HG03442 (cell line): Measurements from ENCODE around the gene CDKN2B-AS1.
A peak's percentile ranks its signal among the peaks of the same experiment; 100 is the strongest.

Experiments
- ATAC-seq: cut with Tn5 transposase; IDR thresholded peaks from one replicate; pipeline ENCODE4 v1.9.1; 2021; ENCODE audit warnings: mild to moderate bottlenecking, moderate library complexity; ENCODE audit not compliant: unreplicated experiment

The CDKN2B-AS1 gene

GRCh38 chr9:22114956-22115355 lies 120.4 kb downstream of the CDKN2B-AS1 start:
- ATAC-seq: no peak

DNA sequence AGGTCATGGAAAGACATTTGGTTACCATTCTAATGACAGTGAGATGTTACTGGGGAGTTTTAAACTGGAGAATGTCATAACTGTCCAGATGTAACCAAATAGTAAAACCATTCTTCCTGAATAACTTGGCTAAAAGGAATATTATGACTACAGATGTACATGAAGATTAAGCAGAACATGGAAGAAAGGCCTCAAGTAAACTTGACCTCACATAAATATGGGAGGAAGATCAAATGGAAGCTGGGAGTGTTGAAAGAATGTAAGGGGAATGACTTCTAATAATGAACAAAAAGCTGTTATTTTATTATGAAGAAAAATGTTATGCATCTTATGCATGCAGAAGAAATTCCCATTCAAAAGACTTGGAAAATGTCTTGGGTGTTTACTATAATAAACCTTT lies 122.2 kb downstream of the CDKN2B-AS1 start:
- no peak for ATAC-seq

GRCh38 chr9:22117511-22118384 lies 123.2 kb downstream of the CDKN2B-AS1 start:
- no peak for ATAC-seq

- no peak for ATAC-seq
These were observed 124.4 kb downstream of the CDKN2B-AS1 start for GRCh38 chr9:22118810-22119521.

DNA sequence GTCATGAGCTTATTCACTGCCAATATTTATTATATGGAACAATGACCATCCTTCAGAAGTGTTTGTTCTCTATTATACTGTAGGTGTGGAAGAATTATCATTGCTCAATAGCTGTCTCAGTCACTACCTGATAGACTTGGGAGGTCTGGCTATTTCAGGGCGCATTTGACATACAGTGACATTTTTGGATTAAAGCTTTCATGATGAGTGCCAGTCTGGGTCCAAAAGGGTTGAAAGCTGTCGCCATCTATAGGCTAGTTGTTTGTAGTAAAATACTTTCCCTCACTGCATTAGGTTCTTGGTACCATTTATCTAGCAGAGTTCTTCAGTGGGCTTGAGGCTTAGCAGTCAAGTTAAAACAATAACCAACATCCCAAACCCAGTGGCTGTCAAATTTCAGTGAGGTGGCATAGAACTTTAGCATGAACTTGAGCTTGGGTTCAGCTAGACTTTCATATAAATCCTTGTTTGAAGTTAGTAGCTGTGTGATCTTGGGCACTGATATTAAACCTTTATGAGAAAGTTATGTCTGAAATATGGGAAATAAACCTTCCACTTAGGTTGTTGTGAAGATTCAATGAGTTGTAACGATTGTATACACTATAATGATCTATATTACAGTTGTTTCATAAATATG lies 125.0 kb downstream of the CDKN2B-AS1 start:
- ATAC-seq: peak; percentile 74

- no peak for ATAC-seq
These were observed 125.6 kb downstream of the CDKN2B-AS1 start for GRCh38 chr9:22120159-22120549.

DNA sequence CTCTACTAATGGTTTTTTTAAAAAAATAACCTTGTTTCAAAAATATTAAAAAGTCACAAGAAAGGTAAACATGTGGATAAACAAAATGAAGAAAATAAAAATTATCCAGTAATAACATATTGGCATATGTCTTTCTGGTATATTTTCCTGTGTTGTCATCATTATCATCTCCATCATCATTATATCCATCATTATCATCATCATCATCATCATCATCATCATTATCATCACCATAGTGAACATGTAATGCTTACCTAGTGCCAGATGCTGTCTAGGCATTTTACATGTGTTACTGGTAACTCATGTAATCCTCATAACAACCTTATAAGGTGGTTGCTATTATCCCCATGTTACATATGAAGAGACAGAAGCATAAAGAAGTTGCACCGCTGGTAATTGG lies 126.0 kb downstream of the CDKN2B-AS1 start:
- ATAC-seq: no peak

GRCh38 chr9:22124263-22125011 lies 129.8 kb downstream of the CDKN2B-AS1 start:
- ATAC-seq: no peak

DNA sequence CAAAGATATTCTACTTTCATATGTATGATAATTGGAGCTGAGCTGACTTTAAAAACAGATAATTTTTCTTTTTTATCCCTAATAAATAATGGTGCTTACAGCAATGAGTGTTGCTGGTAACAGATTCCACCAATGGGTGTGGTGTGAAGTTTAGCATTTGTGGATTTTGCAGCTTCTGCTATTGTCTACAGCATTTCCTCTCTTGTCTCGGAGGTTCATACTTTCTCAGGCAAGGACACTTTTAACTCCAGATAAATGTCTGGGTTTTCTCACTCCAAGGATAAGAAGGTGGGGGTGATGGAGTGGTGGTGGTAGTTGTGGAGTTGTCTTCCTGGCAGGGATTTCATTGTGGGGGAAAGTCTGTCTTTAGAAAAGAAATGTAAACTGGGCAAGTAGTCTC lies 134.5 kb downstream of the CDKN2B-AS1 start:
- ATAC-seq: no peak

DNA sequence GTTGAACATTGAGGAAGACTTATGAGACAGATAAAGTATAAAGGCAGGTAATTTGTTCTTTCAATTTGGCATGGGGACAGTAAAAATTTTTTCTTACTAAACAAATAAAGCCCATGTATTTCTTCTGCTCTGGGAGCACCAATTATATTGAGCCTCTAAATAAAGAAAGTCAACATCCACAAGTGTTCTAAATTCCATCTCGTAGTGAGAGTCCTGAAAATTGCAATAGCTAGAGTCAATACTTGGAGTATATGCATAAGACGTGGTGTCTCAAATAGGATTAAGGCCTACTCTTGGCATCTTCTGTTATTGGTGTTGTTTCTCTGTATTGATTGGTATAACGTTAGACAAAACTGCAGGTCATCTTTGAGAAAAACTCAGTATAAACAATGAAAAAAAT lies 135.0 kb downstream of the CDKN2B-AS1 start:
- no peak for ATAC-seq

- ATAC-seq: no peak
These were observed 137.2 kb downstream of the CDKN2B-AS1 start for GRCh38 chr9:22131817-22132216.

DNA sequence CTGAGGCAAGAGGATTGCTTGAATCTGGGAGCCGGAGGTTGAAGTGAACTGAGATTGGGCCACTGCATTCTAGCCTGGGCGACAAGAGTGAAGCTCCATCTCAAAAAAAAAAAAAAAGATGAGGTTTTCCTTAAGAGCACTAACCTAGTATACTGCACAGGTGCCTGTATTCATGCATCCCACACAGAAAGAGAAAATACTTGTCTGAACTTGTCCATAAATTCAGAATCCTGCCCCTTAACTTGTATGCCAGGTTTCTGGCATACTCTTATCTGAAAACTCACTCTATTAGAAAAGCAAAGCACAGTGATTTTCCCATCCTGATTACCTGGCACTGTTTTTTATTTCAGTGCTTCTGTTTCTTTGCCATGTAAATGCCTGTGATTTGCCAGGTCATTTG lies 139.8 kb downstream of the CDKN2B-AS1 start:
- ATAC-seq: no peak

DNA sequence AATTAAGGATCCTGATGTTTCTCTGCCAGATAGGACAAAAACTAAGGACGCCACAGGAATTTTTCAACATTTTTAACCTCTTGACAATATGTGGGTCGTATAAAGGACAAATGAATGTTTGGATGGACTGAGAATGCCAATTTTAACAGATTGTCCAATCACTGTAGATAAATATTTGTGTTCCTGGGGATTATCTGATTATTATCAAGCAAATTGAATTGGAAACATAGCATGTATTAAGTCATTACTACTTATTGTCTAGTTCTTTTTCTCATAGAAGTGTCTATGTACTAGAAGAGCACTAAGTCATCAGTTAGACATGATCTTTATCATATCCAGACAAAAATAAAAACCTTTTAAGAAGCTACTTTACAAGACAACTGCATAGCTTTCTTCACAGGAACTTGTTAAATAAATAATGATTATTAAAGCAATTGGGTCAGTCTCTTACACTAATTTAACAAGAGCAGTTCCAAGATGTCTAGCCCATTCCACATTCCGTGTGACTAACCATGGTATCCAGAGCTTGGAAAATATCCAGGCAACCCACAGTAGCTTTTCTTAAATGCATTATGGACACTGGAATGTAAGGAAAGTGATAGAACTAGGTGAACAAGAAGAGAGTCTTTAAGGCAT lies 142.0 kb downstream of the CDKN2B-AS1 start:
- no peak for ATAC-seq

GRCh38 chr9:22138956-22139660 lies 144.5 kb downstream of the CDKN2B-AS1 start:
- no peak for ATAC-seq

GRCh38 chr9:22141908-22142307 lies 147.3 kb downstream of the CDKN2B-AS1 start:
- no peak for ATAC-seq

DNA sequence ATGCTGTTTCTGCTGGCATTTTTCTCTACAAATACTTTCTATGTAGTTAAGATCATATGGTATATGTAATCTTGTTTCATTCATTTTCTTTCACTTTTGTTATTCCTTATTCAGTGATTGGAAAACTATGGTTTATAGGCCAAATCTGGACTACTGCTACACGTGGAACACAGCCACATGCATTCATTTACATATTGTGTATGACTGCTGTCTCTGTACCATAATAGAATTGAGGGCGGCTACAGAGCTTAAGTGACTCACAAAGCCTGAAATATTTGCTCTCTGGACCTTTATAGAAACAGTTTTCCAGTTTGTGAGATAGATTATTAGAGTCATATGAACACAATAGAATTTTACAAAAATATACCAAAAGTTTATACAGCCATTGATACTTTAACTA lies 148.1 kb downstream of the CDKN2B-AS1 start:
- ATAC-seq: no peak

DNA sequence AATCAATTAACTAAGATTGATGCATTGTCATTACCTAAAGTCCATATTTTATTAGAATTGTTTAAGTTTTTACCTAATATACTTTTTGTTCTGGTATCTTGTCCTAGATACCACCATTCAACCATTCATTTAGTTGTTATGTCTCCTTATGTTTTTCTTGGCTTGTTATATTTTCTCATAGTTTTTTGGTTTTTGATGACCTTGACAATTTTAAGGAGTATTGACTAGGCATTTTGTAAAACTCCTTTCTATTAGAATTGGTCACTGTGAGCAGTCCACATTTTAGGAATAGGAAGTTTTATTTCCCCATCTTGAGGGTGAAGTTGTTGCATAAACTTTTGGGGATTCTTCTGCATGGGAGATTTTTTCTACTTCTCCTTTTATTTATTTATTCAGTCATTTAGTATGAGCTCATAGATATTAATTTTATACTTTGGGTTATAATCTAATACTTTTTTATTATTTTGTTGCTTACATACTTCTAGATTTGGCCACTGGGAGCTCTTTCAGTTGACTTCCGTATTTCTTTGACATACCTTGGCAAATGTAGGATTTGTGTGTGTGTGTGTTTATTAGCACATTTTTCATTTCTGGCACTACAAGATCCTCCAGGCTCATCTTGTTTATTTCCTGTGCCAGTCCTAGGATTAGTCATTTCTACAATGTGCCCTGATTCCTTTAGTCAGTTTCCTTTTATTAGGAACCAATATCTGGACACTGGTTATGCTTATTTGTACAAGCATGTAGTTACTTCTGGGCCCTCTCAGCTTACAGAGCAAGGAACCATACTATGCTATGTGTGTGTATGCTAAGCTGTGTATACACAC lies 149.4 kb downstream of the CDKN2B-AS1 start:
- no peak for ATAC-seq

- no peak for ATAC-seq
These were observed 152.0 kb downstream of the CDKN2B-AS1 start for GRCh38 chr9:22146604-22147003.
